CMK (cell line): Measurements from ENCODE around the gene DBNL.

Source experiments
- DNase-seq: peaks from one replicate; pipeline ENCODE4 v3.0.0-alpha.2; 2010; ENCODE audit warnings: low read depth

The DBNL gene

GRCh38 chr7:44078521-44078920 is 34.0 kb downstream of the DBNL start:
- no peak for DNase-seq

- no peak for DNase-seq
Measured at GRCh38 chr7:44079331-44080021, 35.0 kb downstream of the DBNL start.

- DNase-seq = no peak
Measured at GRCh38 chr7:44080118-44080517, 35.6 kb downstream of the DBNL start.

GRCh38 chr7:44080686-44081265 is 36.3 kb downstream of the DBNL start:
- no peak for DNase-seq

GRCh38 chr7:44081266-44081748 is 36.8 kb downstream of the DBNL start:
- DNase-seq = peak; percentile 79

GRCh38 chr7:44082541-44083207 is 38.2 kb downstream of the DBNL start:
- DNase-seq = peak; percentile 87

- DNase-seq = no peak
Measured at GRCh38 chr7:44083796-44084195, 39.3 kb downstream of the DBNL start.

- DNase-seq = no peak
Measured at GRCh38 chr7:44084701-44085100, 40.2 kb downstream of the DBNL start.

GRCh38 chr7:44085546-44085945 is 41.0 kb downstream of the DBNL start:
- no peak for DNase-seq

GRCh38 chr7:44086627-44087026 is 42.1 kb downstream of the DBNL start:
- no peak for DNase-seq

GRCh38 chr7:44087911-44088838 is 43.7 kb downstream of the DBNL start:
- DNase-seq = no peak

GRCh38 chr7:44093102-44093641 is 48.7 kb downstream of the DBNL start:
- no peak for DNase-seq

GRCh38 chr7:44094365-44094764 is 49.9 kb downstream of the DBNL start:
- no peak for DNase-seq

GRCh38 chr7:44094883-44095592 is 50.5 kb downstream of the DBNL start:
- no peak for DNase-seq

- no peak for DNase-seq
Measured at GRCh38 chr7:44095781-44096180, 51.3 kb downstream of the DBNL start.

- DNase-seq = no peak
Measured at GRCh38 chr7:44096326-44096881, 51.9 kb downstream of the DBNL start.

GRCh38 chr7:44097064-44097932 is 52.8 kb downstream of the DBNL start:
- peak; percentile 60 for DNase-seq

GRCh38 chr7:44098092-44099068 is 53.9 kb downstream of the DBNL start:
- no peak for DNase-seq

- no peak for DNase-seq
Measured at GRCh38 chr7:44099669-44100068, 55.2 kb downstream of the DBNL start.
